ENCODE results near the gene ACSL1. TPM values are rescaled to one million over a fixed set of nuclear protein-coding genes. Genes with fewer than 3 reads are reported as not detected.
A peak's percentile ranks its signal among the peaks of the same experiment; 100 is the strongest.

Gene ACSL1
- total RNA-seq, 4 donors from 2014 or later, result 48.5 to 98.8 (median 55.3) TPM

GRCh38 chr4:184863916-184864315, 38.1 kb upstream of the ACSL1 start:
- Histone ChIP-seq H3K4me3 (no peak overlapping the region), H3K4me1 (no peaks in the 10 kb centered on the region), H3K36me3 (no peaks in the 10 kb centered on the region), H3K9me3 (no peaks in the 10 kb centered on the region), H3K27ac (no peak overlapping the region), H3K27me3 (no peaks in the 10 kb centered on the region)
- TF ChIP-seq POLR2A (IDR thresholded peaks at IDR 0.05) (no peak), POLR2AphosphoS5 (IDR thresholded peaks at IDR 0.05) (no peak), EP300 (IDR thresholded peaks at IDR 0.05) (no peak)
- TF ChIP-seq, protein P1, sequence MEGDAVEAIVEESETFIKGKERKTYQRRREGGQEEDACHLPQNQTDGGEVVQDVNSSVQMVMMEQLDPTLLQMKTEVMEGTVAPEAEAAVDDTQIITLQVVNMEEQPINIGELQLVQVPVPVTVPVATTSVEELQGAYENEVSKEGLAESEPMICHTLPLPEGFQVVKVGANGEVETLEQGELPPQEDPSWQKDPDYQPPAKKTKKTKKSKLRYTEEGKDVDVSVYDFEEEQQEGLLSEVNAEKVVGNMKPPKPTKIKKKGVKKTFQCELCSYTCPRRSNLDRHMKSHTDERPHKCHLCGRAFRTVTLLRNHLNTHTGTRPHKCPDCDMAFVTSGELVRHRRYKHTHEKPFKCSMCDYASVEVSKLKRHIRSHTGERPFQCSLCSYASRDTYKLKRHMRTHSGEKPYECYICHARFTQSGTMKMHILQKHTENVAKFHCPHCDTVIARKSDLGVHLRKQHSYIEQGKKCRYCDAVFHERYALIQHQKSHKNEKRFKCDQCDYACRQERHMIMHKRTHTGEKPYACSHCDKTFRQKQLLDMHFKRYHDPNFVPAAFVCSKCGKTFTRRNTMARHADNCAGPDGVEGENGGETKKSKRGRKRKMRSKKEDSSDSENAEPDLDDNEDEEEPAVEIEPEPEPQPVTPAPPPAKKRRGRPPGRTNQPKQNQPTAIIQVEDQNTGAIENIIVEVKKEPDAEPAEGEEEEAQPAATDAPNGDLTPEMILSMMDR (IDR thresholded peaks at IDR 0.05), result no peak
- ATAC-seq, result no peak
- WGBS, 2 donors (ENCODE audit: low coverage in 1 of 2), result 60 to 74% methylated on average over 3 of the region's 3 CpGs

- Histone ChIP-seq H3K36me3 (no peaks in the 10 kb centered on the region), H3K4me1 (no peaks in the 10 kb centered on the region), H3K9me3 (no peaks in the 10 kb centered on the region), H3K27ac (no peak overlapping the region), H3K4me3 (no peak overlapping the region), H3K27me3 (no peaks in the 10 kb centered on the region)
- WGBS, 2 donors (ENCODE audit: low coverage in 1 of 2), result 82 to 91% methylated on average over 5 of the region's 5 CpGs
- no peak for TF ChIP-seq EP300 (IDR thresholded peaks at IDR 0.05)
- no peak for ATAC-seq
Observed at GRCh38 chr4:184861047-184861446, 35.3 kb upstream of the ACSL1 start.

- no peak for ATAC-seq
- Histone ChIP-seq H3K4me1 (no peaks in the 10 kb centered on the region), H3K4me3 (no peak overlapping the region), H3K36me3 (no peaks in the 10 kb centered on the region), H3K27me3 (no peaks in the 10 kb centered on the region), H3K27ac (no peak overlapping the region), H3K9me3 (no peaks in the 10 kb centered on the region)
- TF ChIP-seq EP300 (IDR thresholded peaks at IDR 0.05) (no peak), POLR2A (IDR thresholded peaks at IDR 0.05) (no peak), POLR2AphosphoS5 (IDR thresholded peaks at IDR 0.05) (no peak)
- TF ChIP-seq, protein P1 (IDR thresholded peaks at IDR 0.05), result no peak
- 76 to 88% methylated on average over 3 to 15 of the region's 15 CpGs for WGBS, 2 donors (ENCODE audit: low coverage in 1 of 2)
Observed at GRCh38 chr4:184860018-184860779, 34.4 kb upstream of the ACSL1 start.

GRCh38 chr4:184857441-184858121, 31.8 kb upstream of the ACSL1 start:
- Histone ChIP-seq H3K36me3 (no peaks in the 10 kb centered on the region), H3K27ac (no peak overlapping the region), H3K9me3 (no peaks in the 10 kb centered on the region), H3K4me1 (no peaks in the 10 kb centered on the region), H3K4me3 (no peak overlapping the region), H3K27me3 (no peaks in the 10 kb centered on the region)
- no peak for ATAC-seq
- no peak for TF ChIP-seq POLR2A (IDR thresholded peaks at IDR 0.05)
- TF ChIP-seq POLR2AphosphoS5 (IDR thresholded peaks at IDR 0.05), result no peak
- TF ChIP-seq EP300 (IDR thresholded peaks at IDR 0.05), result no peak
- TF ChIP-seq, protein P1 (IDR thresholded peaks at IDR 0.05), result no peak
- WGBS, 2 donors (ENCODE audit: low coverage in 1 of 2), result 83 to 84% methylated on average over 2 to 5 of the region's 11 CpGs

DNA sequence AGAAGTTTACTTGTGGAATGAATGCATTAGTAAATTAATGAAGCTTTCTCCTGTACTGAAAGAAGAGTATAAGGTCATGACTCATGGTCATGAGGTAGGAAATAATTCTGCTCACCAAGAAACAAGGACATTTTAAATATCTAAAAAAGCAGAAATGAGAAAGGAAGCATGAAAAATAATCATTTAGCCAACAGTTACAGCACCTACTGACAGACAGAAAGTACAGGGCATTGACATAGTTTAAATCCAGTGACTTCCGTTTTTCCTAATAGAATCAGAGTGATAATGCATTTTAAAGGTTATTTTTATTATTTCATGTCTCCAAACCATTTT, 30.5 kb upstream of the ACSL1 start:
- Histone ChIP-seq H3K27me3 (no peaks in the 10 kb centered on the region), H3K9me3 (no peaks in the 10 kb centered on the region), H3K36me3 (no peaks in the 10 kb centered on the region), H3K4me3 (no peak overlapping the region), H3K27ac (no peak overlapping the region), H3K4me1 (no peaks in the 10 kb centered on the region)
- ATAC-seq, result peak; percentile 31
- TF ChIP-seq POLR2AphosphoS5 (IDR thresholded peaks at IDR 0.05), result no peak
- no peak for TF ChIP-seq EP300 (IDR thresholded peaks at IDR 0.05)
- no peak for TF ChIP-seq POLR2A (IDR thresholded peaks at IDR 0.05)
- TF ChIP-seq, protein P1 (IDR thresholded peaks at IDR 0.05), result no peak
- WGBS, 2 donors (ENCODE audit: low coverage in 1 of 2), result 67 to 73% methylated on average over 1 of the region's 1 CpG
